Endodermal cell (in vitro differentiated cells): ENCODE measurements around the gene DYRK1B. TPM values are rescaled to one million over a fixed set of nuclear protein-coding genes. Genes with fewer than 3 reads are reported as not detected.
"Not testable (repeated sequence)": the region's sequence is repeated elsewhere in the genome, so short reads cannot be mapped to it uniquely, and the experiment has no call there.

Experiments used
- DNase-seq: peaks from one replicate; pipeline ENCODE4 v3.0.0-alpha.2; 2017
- H3K27ac ChIP-seq: 2 replicates; pipeline ENCODE4 v1.5.1; 2013; ENCODE audit warnings: mild to moderate bottlenecking, low read depth, low read length, moderate library complexity
- H3K27me3 ChIP-seq: 2 replicates; pipeline ENCODE4 v1.6.1; 2013; ENCODE audit warnings: mild to moderate bottlenecking, low read length, moderate library complexity; ENCODE audit not compliant: insufficient read depth, control insufficient read depth, poor library complexity, severe bottlenecking
- H3K36me3 ChIP-seq: 2 replicates; pipeline ENCODE4 v1.7.0; 2013; ENCODE audit warnings: mild to moderate bottlenecking, low read length, moderate library complexity; ENCODE audit not compliant: control insufficient read depth, insufficient read depth
- H3K4me1 ChIP-seq: one replicate; pipeline ENCODE4 v1.7.0; 2013; ENCODE audit warnings: low read length; ENCODE audit not compliant: control insufficient read depth, insufficient read depth
- H3K4me3 ChIP-seq: 2 replicates; pipeline ENCODE4 v1.5.1; 2013; ENCODE audit warnings: mild to moderate bottlenecking, low read length, moderate library complexity
- H3K9ac ChIP-seq: 2 replicates; pipeline ENCODE4 v1.6.1; 2013; ENCODE audit warnings: mild to moderate bottlenecking, low read length, moderate library complexity; ENCODE audit not compliant: poor library complexity, severe bottlenecking; ENCODE audit errors: extremely low read depth
- H3K9me3 ChIP-seq: 2 replicates; pipeline ENCODE4 v1.6.1; 2013; ENCODE audit warnings: mild to moderate bottlenecking, low read length, moderate library complexity; ENCODE audit not compliant: control insufficient read depth
- H3K27ac Mint-ChIP-seq: 2 replicates; pipeline ENCODE4 v1.8.0; 2020; ENCODE audit warnings: mixed read lengths
- H3K27me3 Mint-ChIP-seq: 2 replicates; pipeline ENCODE4 v1.8.0; 2021; ENCODE audit warnings: mild to moderate bottlenecking, mixed read lengths; ENCODE audit not compliant: insufficient read depth
- H3K36me3 Mint-ChIP-seq: 2 replicates; pipeline ENCODE4 v1.8.0; 2020; ENCODE audit warnings: low read depth, mixed read lengths
- H3K4me1 Mint-ChIP-seq: 2 replicates; pipeline ENCODE4 v1.8.0; 2020; ENCODE audit warnings: mixed read lengths
- H3K4me3 Mint-ChIP-seq: 2 replicates; pipeline ENCODE4 v1.8.0; 2020; ENCODE audit warnings: mild to moderate bottlenecking, moderate library complexity, mixed read lengths
- H3K9me3 Mint-ChIP-seq: 2 replicates; pipeline ENCODE4 v1.8.0; 2020; ENCODE audit warnings: mild to moderate bottlenecking, mixed read lengths
- WGBS, 2 experiments: methylation state at CpG; one replicate each; pipeline versions ENCODE4 v1.1.5 to v1.1.7; 2013; ENCODE audit warnings: missing lambda C conversion rate in 2 of 2, mixed read lengths in 1 of 2; ENCODE audit not compliant: insufficient coverage in 1 of 2, insufficient read length in 1 of 2; 5-methylcytosine and 5-hydroxymethylcytosine counted together
- total RNA-seq, 2 donors: library from RNA; stranded (reverse); fragmentation: NEBNext Ultra II Directional in 1 of 2; extraction: Animal tissue kit (Norgen Biotek cat#: 25700) in 1 of 2; gene quantifications; 2 replicates in 1 of 2; 3 replicates in 1 of 2; pipeline ENCODE4 v1.2.1, GENCODE V29; 2021
- TF ChIP-seq, protein P1 (sequence below): fragments of 200-600 bp; sonication (generic); conservative IDR thresholded peaks from 2 replicates; pipeline ENCODE4 v1.5.0; 2021; ENCODE audit warnings: antibody characterized with exemption, mild to moderate bottlenecking

DYRK1B gene
- total RNA-seq, 2 donors from 2014 or later: 21.8 to 37.7 TPM

DNA sequence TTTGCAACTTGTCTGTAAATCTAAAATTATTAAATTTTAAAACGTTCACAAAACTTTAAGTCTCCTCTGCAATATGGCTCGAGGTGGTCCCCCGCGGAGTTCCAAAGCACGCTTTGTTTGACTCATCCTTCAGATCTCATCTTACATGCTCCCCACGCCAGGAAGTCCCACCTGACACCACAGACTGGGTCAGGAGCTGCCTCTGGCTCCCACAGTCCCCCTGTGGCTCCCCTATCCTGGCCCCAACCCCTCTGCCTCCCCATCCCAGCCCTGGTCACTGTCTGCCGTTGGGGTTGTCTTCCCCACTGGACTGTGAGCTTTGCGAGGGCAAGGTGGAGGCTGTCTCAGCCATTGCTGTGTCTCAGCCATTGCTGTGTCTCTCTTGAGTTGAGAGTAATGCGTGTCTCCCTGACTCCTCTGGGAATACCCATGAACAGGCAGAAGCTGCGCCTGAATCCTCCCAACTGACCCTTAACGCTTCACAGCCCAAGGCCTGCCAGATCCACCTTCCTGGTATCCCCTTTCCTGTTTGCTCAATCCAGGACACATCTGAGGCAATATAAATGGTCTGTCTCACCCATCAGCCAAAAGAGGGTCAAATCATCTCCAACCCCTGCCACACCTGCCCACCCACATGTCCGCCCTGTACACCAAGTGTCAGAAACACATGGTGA is 15.9 kb downstream of the DYRK1B start:
- no peaks in the 10 kb centered on the region for H3K4me1 Mint-ChIP-seq
- no peaks in the 10 kb centered on the region for H3K27me3 Mint-ChIP-seq
- peaks cover 4% of the 10 kb centered on the region for H3K9me3 ChIP-seq
- H3K27ac ChIP-seq: no peak overlapping the region
- H3K4me3 ChIP-seq: no peak overlapping the region
- TF ChIP-seq, protein P1, sequence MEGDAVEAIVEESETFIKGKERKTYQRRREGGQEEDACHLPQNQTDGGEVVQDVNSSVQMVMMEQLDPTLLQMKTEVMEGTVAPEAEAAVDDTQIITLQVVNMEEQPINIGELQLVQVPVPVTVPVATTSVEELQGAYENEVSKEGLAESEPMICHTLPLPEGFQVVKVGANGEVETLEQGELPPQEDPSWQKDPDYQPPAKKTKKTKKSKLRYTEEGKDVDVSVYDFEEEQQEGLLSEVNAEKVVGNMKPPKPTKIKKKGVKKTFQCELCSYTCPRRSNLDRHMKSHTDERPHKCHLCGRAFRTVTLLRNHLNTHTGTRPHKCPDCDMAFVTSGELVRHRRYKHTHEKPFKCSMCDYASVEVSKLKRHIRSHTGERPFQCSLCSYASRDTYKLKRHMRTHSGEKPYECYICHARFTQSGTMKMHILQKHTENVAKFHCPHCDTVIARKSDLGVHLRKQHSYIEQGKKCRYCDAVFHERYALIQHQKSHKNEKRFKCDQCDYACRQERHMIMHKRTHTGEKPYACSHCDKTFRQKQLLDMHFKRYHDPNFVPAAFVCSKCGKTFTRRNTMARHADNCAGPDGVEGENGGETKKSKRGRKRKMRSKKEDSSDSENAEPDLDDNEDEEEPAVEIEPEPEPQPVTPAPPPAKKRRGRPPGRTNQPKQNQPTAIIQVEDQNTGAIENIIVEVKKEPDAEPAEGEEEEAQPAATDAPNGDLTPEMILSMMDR: no peak
- H3K27me3 ChIP-seq: no peaks in the 10 kb centered on the region
- no peaks in the 10 kb centered on the region for H3K36me3 Mint-ChIP-seq
- H3K9ac ChIP-seq: no peak overlapping the region
- H3K4me3 Mint-ChIP-seq: no peak overlapping the region
- 88 to 100% methylated on average over 7 to 12 of the region's 12 CpGs for WGBS, 2 experiments
- no peak for DNase-seq
- H3K27ac Mint-ChIP-seq: no peak overlapping the region
- H3K36me3 ChIP-seq: no peaks in the 10 kb centered on the region
- H3K4me1 ChIP-seq: no peaks in the 10 kb centered on the region
- no peaks in the 10 kb centered on the region for H3K9me3 Mint-ChIP-seq

DNA sequence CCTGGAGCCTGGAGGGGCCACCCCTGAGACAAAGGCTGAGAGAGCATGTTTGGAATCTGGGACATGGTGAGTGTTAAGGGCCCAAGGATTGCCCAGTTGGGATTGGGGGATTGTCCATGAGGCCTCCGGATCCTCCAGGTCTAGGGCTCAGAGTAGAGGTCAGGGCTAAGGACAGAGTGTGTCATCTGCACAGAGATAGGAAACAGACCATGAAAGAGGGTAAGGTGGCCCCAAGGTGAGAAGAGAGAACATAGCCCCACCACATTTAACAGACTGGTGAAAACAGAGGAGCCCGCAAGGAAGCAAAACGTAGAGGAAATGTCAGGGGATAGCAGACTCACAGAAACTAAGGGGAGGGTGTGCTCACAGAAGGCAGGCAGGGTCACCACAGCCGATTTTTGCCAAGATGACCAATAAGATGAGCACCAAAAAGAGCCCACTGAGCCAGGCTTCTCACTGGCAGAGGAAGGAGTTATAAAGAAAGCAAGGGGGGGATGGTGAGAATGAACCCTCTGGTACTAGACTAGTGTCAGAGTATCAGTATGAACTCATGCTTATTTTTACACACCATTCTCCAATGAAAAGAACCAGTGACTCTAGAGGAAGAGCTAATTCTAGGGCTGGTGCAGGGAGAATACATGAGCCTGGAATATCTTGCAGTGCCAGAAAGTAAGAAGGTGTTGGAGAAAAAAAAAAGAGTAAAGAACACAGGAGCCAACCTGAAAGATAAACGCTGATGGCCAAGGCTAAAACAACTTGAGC is 17.5 kb downstream of the DYRK1B start:
- H3K4me3 Mint-ChIP-seq: no peak overlapping the region
- no peak for DNase-seq
- H3K27me3 Mint-ChIP-seq: no peaks in the 10 kb centered on the region
- TF ChIP-seq, protein P1: no peak
- no peaks in the 10 kb centered on the region for H3K9me3 Mint-ChIP-seq
- no peak overlapping the region for H3K9ac ChIP-seq
- H3K36me3 Mint-ChIP-seq: no peaks in the 10 kb centered on the region
- no peaks in the 10 kb centered on the region for H3K4me1 ChIP-seq
- H3K27ac Mint-ChIP-seq: no peak overlapping the region
- H3K4me3 ChIP-seq: no peak overlapping the region
- H3K9me3 ChIP-seq: peaks cover 4% of the 10 kb centered on the region
- no peaks in the 10 kb centered on the region for H3K27me3 ChIP-seq
- H3K4me1 Mint-ChIP-seq: no peaks in the 10 kb centered on the region
- H3K36me3 ChIP-seq: no peaks in the 10 kb centered on the region
- no peak overlapping the region for H3K27ac ChIP-seq
- 94 to 97% methylated on average over 4 to 5 of the region's 5 CpGs for WGBS, 2 experiments

DNA sequence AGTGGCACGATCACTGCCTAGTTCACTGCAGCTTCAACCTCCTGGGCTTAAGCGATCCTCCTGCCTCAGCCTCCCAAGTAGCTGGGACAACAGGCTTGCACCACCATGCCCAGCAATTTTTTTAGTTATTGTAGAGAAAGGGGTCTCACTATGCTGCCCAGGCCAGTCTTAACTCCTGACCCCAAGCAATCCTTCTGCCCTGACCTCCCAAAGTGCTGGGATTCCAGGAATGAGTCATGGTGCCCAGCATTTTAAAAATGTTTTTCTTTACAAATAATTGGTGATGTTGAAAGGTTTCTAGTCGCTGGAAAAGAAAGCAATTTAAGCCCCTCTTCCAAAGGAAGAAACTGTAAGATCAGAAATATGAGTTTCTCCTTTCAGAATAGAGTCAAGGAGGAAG is 19.4 kb downstream of the DYRK1B start:
- no peak overlapping the region for H3K9ac ChIP-seq
- H3K4me3 ChIP-seq: no peak overlapping the region
- no peak overlapping the region for H3K27ac ChIP-seq
- H3K4me1 ChIP-seq: no peaks in the 10 kb centered on the region
- H3K27ac Mint-ChIP-seq: no peak overlapping the region
- H3K36me3 ChIP-seq: no peaks in the 10 kb centered on the region
- no peaks in the 10 kb centered on the region for H3K36me3 Mint-ChIP-seq
- TF ChIP-seq, protein P1: no peak
- no peaks in the 10 kb centered on the region for H3K4me1 Mint-ChIP-seq
- H3K27me3 Mint-ChIP-seq: no peaks in the 10 kb centered on the region
- no peak for DNase-seq
- WGBS, 2 experiments: 93% methylated on average over 2 to 3 of the region's 3 CpGs
- no peak overlapping the region for H3K4me3 Mint-ChIP-seq
- H3K9me3 Mint-ChIP-seq: no peaks in the 10 kb centered on the region
- no peaks in the 10 kb centered on the region for H3K9me3 ChIP-seq
- H3K27me3 ChIP-seq: no peaks in the 10 kb centered on the region

DNA sequence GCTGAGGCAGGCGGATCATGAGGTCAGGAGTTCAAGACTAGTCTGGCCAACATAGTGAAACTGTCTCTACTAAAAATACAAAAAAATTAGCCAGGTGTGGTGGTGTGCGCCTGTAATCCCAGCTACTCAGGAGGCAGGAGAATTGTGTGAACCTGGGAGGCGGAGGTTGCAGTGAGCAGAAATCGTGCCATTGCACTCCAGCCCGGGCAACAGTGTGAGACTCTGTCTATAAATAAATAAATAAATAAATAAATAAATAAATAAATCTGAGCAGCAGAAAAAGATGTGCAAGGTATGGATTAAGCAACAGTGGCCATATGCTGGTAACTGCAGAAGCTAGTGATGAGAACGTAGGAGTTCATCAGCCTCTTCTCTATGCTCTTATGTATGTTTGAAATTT is 19.9 kb downstream of the DYRK1B start:
- H3K36me3 ChIP-seq, H3K27me3 Mint-ChIP-seq, H3K4me1 Mint-ChIP-seq, DNase-seq, H3K9me3 ChIP-seq, H3K9ac ChIP-seq, H3K27ac Mint-ChIP-seq, H3K4me1 ChIP-seq, H3K36me3 Mint-ChIP-seq, H3K4me3 ChIP-seq, H3K27ac ChIP-seq, H3K27me3 ChIP-seq, H3K4me3 Mint-ChIP-seq, H3K9me3 Mint-ChIP-seq: not testable (repeated sequence)
- 67 to 95% methylated on average over 1 to 4 of the region's 6 CpGs for WGBS, 2 experiments
